Measurements from ENCODE around the gene MORC2. TPM values are rescaled to one million over a fixed set of nuclear protein-coding genes. Genes with fewer than 3 reads are reported as not detected.
A peak's percentile ranks its signal among the peaks of the same experiment; 100 is the strongest.

MORC2 gene
- total RNA-seq, 2 experiments from 2014 or later: 18.3 to 18.6 TPM

DNA sequence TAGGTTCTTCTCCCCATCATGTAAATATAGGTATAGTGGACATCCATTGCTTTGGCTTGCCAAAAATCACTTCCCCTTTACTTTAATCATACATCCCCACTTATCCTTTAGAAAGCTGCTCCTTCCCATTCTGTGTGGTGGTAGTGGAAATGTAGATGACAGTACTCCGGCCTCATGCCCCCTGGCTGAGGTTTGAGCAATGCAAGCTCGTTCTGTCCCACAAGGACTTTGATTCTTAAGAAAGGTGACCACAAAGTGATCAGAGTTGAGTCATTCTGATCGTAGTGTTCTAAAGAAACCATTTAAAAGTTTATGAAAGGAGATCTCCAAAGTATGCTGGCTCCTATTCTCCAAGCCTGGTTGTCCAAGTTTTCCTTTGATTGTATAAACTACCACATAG, 11.4 kb upstream of the MORC2 start:
- CTCF ChIA-PET: interaction anchor here (1.1 kb wide), 1 partner anchor 60 kb away, joined by 5 read pairs; no protein-coding TSS in a partner anchor
- H3K27ac Mint-ChIP-seq: no peak overlapping the region
- peaks cover 22% of the 10 kb centered on the region for H3K36me3 Mint-ChIP-seq (ENCODE audit: low read depth)
- peaks cover 79% of the 10 kb centered on the region for H3K9me3 Mint-ChIP-seq
- no peak overlapping the region for H3K4me3 Mint-ChIP-seq
- H3K27me3 Mint-ChIP-seq (ENCODE audit: low read depth): no peaks in the 10 kb centered on the region
- H3K4me1 Mint-ChIP-seq (ENCODE audit: low read depth): no peaks in the 10 kb centered on the region
- intact Hi-C loops (cut with micrococcal nuclease): no loop called here
- DNase-seq: no peak

DNA sequence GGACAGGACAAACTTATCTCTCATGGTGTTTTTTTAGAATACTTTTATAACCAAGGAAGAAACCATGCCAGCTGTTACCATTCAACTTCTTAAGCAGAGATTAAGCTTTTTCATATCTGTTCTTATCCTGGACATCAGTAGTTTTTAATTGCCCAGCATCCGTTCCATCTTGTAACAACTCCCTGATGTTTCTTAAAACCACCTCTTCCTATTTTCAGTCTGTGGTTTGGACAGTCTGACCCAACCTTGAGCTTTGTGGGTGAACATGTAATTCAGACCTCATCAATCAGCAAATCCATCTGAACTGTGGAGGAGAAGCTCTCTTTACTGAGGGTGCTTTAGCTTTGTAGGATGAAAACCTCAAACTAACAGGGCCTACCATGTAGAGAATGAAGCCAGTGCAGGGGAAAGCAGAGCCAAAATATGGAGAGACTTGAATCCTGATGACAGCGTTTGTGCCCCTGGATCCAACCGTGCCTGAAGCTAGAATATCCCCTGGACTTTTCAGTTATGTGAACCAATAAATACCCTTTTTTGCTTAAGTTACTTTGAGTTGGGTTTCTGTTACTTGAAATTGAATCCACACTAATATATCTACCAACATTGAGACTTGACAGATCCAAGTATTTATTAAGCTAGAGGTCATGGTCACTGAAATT, 9.9 kb upstream of the MORC2 start:
- no peak overlapping the region for H3K4me3 Mint-ChIP-seq
- peaks cover 78% of the 10 kb centered on the region for H3K9me3 Mint-ChIP-seq
- CTCF ChIA-PET: interaction anchor here (0.6 kb wide), 1 partner anchor 33 kb away, joined by 3 read pairs; no protein-coding TSS in a partner anchor
- H3K27ac Mint-ChIP-seq: no peak overlapping the region
- intact Hi-C loops (cut with micrococcal nuclease): no loop called here
- no peaks in the 10 kb centered on the region for H3K27me3 Mint-ChIP-seq (ENCODE audit: low read depth)
- H3K36me3 Mint-ChIP-seq (ENCODE audit: low read depth): peaks cover 37% of the 10 kb centered on the region
- DNase-seq: no peak
- no peaks in the 10 kb centered on the region for H3K4me1 Mint-ChIP-seq (ENCODE audit: low read depth)

DNA sequence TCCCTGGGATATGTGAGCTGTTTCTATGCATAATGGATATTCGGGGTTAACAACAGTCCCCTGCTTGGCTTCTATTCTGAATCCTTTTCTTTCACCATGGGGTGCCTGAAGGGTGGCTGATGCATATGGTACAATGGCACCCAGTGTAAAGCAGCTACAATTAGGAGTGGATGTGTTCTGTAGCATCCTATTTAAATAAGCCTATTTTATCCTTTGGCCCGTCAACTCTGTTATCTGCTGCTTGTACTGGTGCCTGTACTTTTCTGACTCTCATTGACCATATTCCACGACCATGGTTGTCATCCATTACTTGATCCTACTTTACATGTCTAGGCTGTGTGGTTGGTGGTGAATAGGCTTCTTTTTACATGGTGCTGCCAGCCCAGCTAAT, 1.8 kb upstream of the MORC2 start:
- Mint-ChIP-seq H3K9me3 (peaks cover 61% of the 10 kb centered on the region), H3K27ac (peak overlapping the region; percentile 89), H3K4me1 (ENCODE audit: low read depth) (peaks cover 49% of the 10 kb centered on the region)

DNA sequence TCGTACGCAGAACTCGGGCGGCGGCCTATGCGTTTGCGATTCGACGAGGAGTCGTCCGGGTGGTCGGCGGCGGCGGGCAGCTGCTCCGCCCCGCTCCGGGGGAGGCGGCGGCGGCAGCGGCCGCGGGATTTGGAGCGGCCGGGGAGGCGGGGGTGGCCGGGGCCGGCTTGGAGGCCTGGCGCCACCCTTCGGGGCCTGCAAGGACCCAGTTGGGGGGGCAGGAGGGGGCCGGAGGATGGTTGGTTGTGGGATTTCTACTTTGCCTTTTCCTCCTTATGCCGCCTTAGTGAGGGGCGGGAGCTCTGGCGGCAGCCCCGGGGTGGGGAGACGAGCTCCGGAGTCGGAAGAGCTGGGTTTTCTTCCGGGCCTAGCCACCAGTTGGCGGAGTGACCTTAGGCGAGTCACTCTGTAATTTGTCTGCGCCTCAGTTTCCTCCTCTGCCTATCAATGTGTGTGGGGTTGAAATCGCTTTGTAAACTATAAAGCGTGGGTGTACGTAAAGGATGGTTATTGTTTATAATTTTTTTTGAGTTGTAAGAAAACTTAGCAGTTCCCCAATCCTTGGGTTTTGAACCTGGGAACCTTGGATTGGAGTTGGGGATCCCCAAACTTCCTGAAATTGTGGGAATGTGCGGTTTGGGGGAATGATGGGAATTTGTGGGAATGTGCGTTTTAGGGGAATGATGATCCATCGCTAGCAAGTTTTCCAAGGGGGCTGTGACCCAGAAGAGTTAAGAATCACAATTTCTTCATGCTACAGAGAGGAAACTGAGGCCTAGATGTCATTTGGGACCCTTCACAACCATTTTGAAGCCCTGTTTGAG, 1.2 kb upstream of the MORC2 start:
- peaks cover 59% of the 10 kb centered on the region for H3K9me3 Mint-ChIP-seq
- CTCF ChIA-PET: interaction anchor here (0.7 to 2.8 kb wide), 7 partner anchors 23 to 115 kb away, joined by 3 to 13 read pairs (median 3); no protein-coding TSS in a partner anchor
- no peaks in the 10 kb centered on the region for H3K27me3 Mint-ChIP-seq (ENCODE audit: low read depth)
- peak; percentile 40 for DNase-seq
- H3K4me3 Mint-ChIP-seq: peak overlapping the region; percentile 93
- H3K4me1 Mint-ChIP-seq (ENCODE audit: low read depth): peaks cover 53% of the 10 kb centered on the region
- peak overlapping the region; percentile 89 for H3K27ac Mint-ChIP-seq
- intact Hi-C loops (cut with micrococcal nuclease): loop anchor here (1.0 to 5.0 kb wide), 6 partner anchors 21 to 378 kb away; partner anchors contain the start of genes PES1, PIK3IP1 and RNF185
- peaks cover 83% of the 10 kb centered on the region for H3K36me3 Mint-ChIP-seq (ENCODE audit: low read depth)

More for the DNA sequence above, 1.8 kb upstream of the MORC2 start:
- H3K4me3 Mint-ChIP-seq: peak overlapping the region; percentile 93
- H3K36me3 Mint-ChIP-seq (ENCODE audit: low read depth): peaks cover 84% of the 10 kb centered on the region
- CTCF ChIA-PET: interaction anchor here (1.1 to 2.8 kb wide), 5 partner anchors 23 to 114 kb away, joined by 3 to 13 read pairs (median 5); no protein-coding TSS in a partner anchor
- intact Hi-C loops (cut with micrococcal nuclease): no loop called here
- H3K27me3 Mint-ChIP-seq (ENCODE audit: low read depth): no peaks in the 10 kb centered on the region
- DNase-seq: no peak

DNA sequence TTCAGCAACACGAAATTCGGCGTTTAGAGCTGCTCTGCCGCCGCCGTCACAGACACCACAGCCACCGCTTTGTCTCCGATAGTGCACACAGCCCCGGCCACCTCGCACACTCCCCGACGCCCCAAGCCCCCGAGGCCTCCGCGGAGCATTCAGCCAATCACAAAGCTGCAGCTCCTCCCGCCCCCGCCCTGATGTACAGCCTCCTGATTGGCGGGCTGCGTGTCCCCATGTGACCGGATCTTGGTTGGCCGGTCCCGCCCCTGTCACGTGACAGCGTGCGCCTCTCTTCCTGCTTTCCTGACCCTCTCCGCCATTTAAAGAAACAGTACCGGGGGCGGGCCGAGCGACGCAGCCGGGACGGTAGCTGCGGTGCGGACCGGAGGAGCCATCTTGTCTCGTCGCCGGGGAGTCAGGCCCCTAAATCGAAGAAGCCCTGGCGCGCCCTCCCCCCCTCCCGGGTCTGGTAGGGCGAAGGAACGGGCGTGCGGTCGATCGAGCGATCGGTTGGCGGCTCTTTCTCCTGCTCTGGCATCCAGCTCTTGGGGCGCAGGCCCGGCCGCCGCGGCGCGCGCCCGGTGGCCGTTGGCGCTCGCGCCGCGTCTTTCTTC, 454 bp upstream of the MORC2 start, which contains the start of gene TUG1:
Gene TUG1 (plus strand): TSS at position 342 of the 608 bp plus-strand sequence.
- Mint-ChIP-seq H3K4me1 (ENCODE audit: low read depth) (peaks cover 56% of the 10 kb centered on the region), H3K36me3 (ENCODE audit: low read depth) (peaks cover 76% of the 10 kb centered on the region), H3K4me3 (peak within 1 kb of the TSS; percentile 93), H3K27me3 (ENCODE audit: low read depth) (no peaks in the 10 kb centered on the region), H3K9me3 (peaks cover 54% of the 10 kb centered on the region), H3K27ac (peak within 1 kb of the TSS; percentile 89)
- DNase-seq: peak; percentile 98
- CTCF ChIA-PET: interaction anchor here (0.5 to 2.8 kb wide), 10 partner anchors 19 to 347 kb away, joined by 3 to 13 read pairs (median 4); no protein-coding TSS in a partner anchor
- intact Hi-C loops (cut with micrococcal nuclease): loop anchor here (1.0 to 5.0 kb wide), 6 partner anchors 20 to 378 kb away; partner anchors contain the start of genes PES1, PIK3IP1 and RNF185

DNA sequence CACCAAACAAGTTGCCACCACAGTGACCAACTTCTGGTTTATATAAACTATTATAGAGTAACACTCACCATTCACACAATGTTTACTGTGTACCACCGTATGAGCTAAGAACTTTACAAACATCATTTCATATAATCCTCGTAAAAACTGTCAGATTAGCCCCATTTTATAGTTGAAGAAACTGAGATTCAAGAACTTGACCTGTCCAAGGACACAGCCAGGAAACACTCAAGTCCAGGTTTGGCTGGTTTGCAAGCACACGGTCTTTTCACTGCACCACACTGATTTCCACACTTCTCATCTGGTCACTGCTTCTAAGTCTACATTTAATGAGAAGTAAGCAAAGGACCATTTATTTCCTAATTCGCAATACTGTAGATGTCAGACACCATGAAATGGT, 3.7 kb downstream of the MORC2 start:
- H3K4me3 Mint-ChIP-seq: no peak overlapping the region
- no peak for DNase-seq
- peaks cover 38% of the 10 kb centered on the region for H3K4me1 Mint-ChIP-seq (ENCODE audit: low read depth)
- H3K9me3 Mint-ChIP-seq: peaks cover 26% of the 10 kb centered on the region
- H3K36me3 Mint-ChIP-seq (ENCODE audit: low read depth): peaks cover 40% of the 10 kb centered on the region
- intact Hi-C loops (cut with micrococcal nuclease): loop anchor here (5.0 kb wide), 1 partner anchor 327 kb away; the partner anchor contains the start of gene PIK3IP1
- no peak overlapping the region for H3K27ac Mint-ChIP-seq
- CTCF ChIA-PET: interaction anchor here (1.7 kb wide), 1 partner anchor 121 kb away, joined by 4 read pairs; no protein-coding TSS in a partner anchor
- H3K27me3 Mint-ChIP-seq (ENCODE audit: low read depth): no peaks in the 10 kb centered on the region

DNA sequence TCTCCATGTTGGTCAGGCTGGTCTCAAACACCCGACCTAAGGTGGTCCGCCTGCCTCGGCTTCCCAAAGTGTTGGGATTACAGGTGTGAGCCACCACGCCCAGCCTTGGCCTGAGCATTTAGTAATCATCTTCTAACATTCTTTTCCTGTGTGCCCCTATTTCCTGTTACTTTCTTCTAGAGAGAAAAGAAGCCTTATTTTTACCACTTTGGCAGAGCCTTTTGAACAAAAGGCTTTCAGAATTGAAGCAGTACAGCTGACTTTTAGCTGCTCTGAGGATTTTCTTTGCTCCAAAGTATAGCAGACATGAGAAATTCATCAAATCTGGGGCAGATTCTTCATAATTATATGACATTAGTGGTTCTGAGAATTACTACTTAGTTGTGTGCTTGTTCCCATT, 13.4 kb downstream of the MORC2 start:
- Mint-ChIP-seq H3K9me3 (no peaks in the 10 kb centered on the region), H3K4me3 (no peak overlapping the region), H3K27me3 (ENCODE audit: low read depth) (no peaks in the 10 kb centered on the region), H3K36me3 (ENCODE audit: low read depth) (peaks cover 18% of the 10 kb centered on the region), H3K4me1 (ENCODE audit: low read depth) (peaks cover 70% of the 10 kb centered on the region), H3K27ac (peak overlapping the region; percentile 57)
- intact Hi-C loops (cut with micrococcal nuclease): no loop called here
- CTCF ChIA-PET: interaction anchor here (0.7 kb wide), 1 partner anchor 27 kb away, joined by 3 read pairs; no protein-coding TSS in a partner anchor
- no peak for DNase-seq

DNA sequence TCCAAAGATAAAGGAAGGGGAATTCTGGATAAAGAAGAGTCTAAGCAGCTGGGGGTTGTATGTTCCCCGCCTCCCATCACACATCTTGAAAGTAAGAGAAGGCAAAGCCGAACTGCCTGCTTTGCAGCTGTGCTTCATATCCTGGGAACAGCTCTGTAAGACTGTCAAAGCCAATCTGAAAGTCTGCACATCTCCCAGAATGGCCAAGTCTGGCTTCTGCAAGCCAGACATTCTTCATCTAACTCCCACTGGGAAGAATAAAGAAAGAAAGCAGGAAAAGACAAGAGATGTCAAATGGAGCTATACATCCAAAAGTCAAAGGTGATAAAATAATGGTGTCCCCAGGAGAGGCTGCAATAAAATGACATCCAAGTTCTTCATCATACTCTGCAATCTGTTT, 15.4 kb downstream of the MORC2 start:
- CTCF ChIA-PET: interaction anchor here (1.0 kb wide), 1 partner anchor 33 kb away, joined by 3 read pairs; no protein-coding TSS in a partner anchor
- intact Hi-C loops (cut with micrococcal nuclease): no loop called here

DNA sequence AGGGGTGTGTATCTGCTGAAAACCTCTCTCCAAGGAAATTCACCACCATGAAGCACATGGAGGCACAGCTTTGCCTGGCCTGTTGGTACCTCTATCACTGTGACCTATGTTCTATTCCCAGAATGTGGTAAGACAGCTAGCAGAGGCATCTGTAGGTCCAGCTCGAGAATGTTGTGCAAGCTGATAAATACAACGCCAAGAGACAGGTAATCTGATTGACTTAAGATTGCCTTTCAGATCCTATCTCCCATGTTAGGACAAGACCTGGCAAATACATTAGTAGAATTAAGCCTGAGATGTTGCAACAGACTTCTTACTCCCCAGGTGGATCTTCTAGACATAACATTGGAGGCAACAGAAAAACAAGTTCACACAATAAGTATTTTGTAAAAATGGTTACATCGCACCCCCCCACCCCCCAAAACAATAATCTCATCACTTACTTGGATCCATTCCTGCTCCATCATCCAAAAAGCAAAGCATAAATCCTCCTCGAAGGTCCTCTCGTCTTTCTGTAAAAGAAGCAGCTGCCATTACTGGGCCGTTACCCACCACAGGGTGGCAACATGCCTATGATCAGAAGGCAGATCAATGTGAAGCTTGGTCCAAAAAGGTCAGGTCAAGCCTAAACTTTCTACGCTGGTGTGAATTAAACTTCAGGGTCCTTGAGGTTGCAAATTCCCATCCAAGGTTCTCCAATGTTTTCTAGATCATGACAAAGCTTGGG, 18.5 kb downstream of the MORC2 start:
- peaks cover 53% of the 10 kb centered on the region for H3K4me1 Mint-ChIP-seq (ENCODE audit: low read depth)
- H3K9me3 Mint-ChIP-seq: no peaks in the 10 kb centered on the region
- no peaks in the 10 kb centered on the region for H3K27me3 Mint-ChIP-seq (ENCODE audit: low read depth)
- intact Hi-C loops (cut with micrococcal nuclease): loop anchor here (2.0 to 10.0 kb wide), 3 partner anchors 19 to 325 kb away; partner anchors contain the start of genes MORC2 and TUG1
- CTCF ChIA-PET: interaction anchor here (0.6 to 2.4 kb wide), 5 partner anchors 18 to 353 kb away, joined by 3 to 11 read pairs (median 5); partner anchors contain the start of genes MORC2 and TUG1
- H3K27ac Mint-ChIP-seq: no peak overlapping the region
- no peak for DNase-seq
- H3K4me3 Mint-ChIP-seq: no peak overlapping the region
- H3K36me3 Mint-ChIP-seq (ENCODE audit: low read depth): peaks cover 27% of the 10 kb centered on the region

More for the DNA sequence above, 15.4 kb downstream of the MORC2 start:
- no peak for DNase-seq
- peaks cover 66% of the 10 kb centered on the region for H3K4me1 Mint-ChIP-seq (ENCODE audit: low read depth)
- no peak overlapping the region for H3K4me3 Mint-ChIP-seq
- no peaks in the 10 kb centered on the region for H3K27me3 Mint-ChIP-seq (ENCODE audit: low read depth)
- H3K9me3 Mint-ChIP-seq: no peaks in the 10 kb centered on the region
- H3K36me3 Mint-ChIP-seq (ENCODE audit: low read depth): peaks cover 23% of the 10 kb centered on the region
- no peak overlapping the region for H3K27ac Mint-ChIP-seq

DNA sequence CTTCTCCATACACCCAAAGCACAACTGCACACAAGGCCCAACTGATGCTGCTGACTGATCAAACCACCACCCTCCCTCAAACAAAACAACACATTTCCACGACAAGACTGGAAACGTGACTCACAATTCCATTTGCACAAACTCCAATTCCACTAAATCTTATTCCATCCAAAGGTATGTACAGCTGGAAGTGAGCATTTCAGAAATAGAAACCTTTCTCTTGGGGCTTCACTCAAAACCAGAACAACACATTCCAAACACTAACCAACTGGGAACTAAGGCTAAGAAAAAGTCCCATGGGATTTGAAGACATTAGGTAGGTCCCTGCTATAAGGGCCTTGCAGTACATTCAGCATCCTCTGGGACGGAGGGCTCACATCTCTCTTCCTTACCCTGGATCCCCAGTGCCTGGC, 19.6 kb downstream of the MORC2 start:
- Mint-ChIP-seq H3K4me3 (no peak overlapping the region), H3K27ac (peak overlapping the region; percentile 39), H3K36me3 (ENCODE audit: low read depth) (peaks cover 30% of the 10 kb centered on the region), H3K27me3 (ENCODE audit: low read depth) (no peaks in the 10 kb centered on the region), H3K9me3 (no peaks in the 10 kb centered on the region), H3K4me1 (ENCODE audit: low read depth) (peaks cover 56% of the 10 kb centered on the region)
- CTCF ChIA-PET: interaction anchor here (0.7 to 2.4 kb wide), 4 partner anchors 9 to 137 kb away, joined by 3 to 11 read pairs (median 6); partner anchors contain the start of genes MORC2 and TUG1
- DNase-seq: no peak
- intact Hi-C loops (cut with micrococcal nuclease): loop anchor here (1.0 to 10.0 kb wide), 5 partner anchors 20 to 326 kb away; partner anchors contain the start of genes MORC2 and TUG1
